K562 (cell line): Measurements from ENCODE around the gene CLEC3B. TPM values are rescaled to one million over a fixed set of nuclear protein-coding genes. Genes with fewer than 3 reads are reported as not detected.

Experiments
- ARID2 ChIP-seq: fragments of 450-650 bp; IDR thresholded peaks from 2 replicates; pipeline ENCODE4 v1.6.1; 2017; ENCODE audit warnings: antibody characterized with exemption, mild to moderate bottlenecking
- ATF6 ChIP-seq: sonication (generic); formaldehyde crosslinking; IDR thresholded peaks from 2 replicates; pipeline ENCODE4 v1.4.0; 2020; ENCODE audit warnings: mild to moderate bottlenecking, missing genetic modification reagents
- BCL6 ChIP-seq: fragments of 250-450 bp; sonication (Bioruptor Pico); IDR thresholded peaks from 2 replicates; pipeline ENCODE4 v1.4.0; 2020
- BHLHE40 ChIP-seq: IDR thresholded peaks from 2 replicates; pipeline ENCODE4 v1.6.1; 2011; ENCODE audit warnings: low read length, improper control_type of control experiment
- CHD2 ChIP-seq: IDR thresholded peaks from 2 replicates; pipeline ENCODE4 v1.6.1; 2011; ENCODE audit warnings: low read depth, low read length
- EP300 ChIP-seq: IDR thresholded peaks from 2 replicates; pipeline ENCODE4 v1.6.1; 2012; ENCODE audit warnings: low read length, improper control_type of control experiment
- ERF ChIP-seq: fragments of 450-650 bp; formaldehyde crosslinking; IDR thresholded peaks from 2 replicates; pipeline ENCODE4 v1.4.0; 2020; ENCODE audit warnings: mild to moderate bottlenecking, mixed read lengths
- FOXA1 ChIP-seq: fragments of 450-650 bp; IDR thresholded peaks from 2 replicates; pipeline ENCODE4 v1.6.1; 2016; ENCODE audit warnings: mild to moderate bottlenecking, borderline replicate concordance
- HDAC3 ChIP-seq: fragments of 450-650 bp; IDR thresholded peaks from 2 replicates; pipeline ENCODE4 v1.6.1; 2018; ENCODE audit warnings: borderline replicate concordance, mild to moderate bottlenecking, moderate library complexity; ENCODE audit not compliant: partially characterized antibody
- HNRNPK ChIP-seq: fragments of 200-400 bp; formaldehyde crosslinking; IDR thresholded peaks from one replicate; pipeline ENCODE4 v1.6.1; 2018; ENCODE audit warnings: mild to moderate bottlenecking, low read depth, low read length; ENCODE audit not compliant: poor library complexity, severe bottlenecking
- KDM5B ChIP-seq: fragments of 200-600 bp; sonication (generic); IDR thresholded peaks from 2 replicates; pipeline ENCODE4 v1.6.1; 2012; ENCODE audit warnings: low read depth, mild to moderate bottlenecking, moderate library complexity, low read length, control low read depth, inconsistent platforms; ENCODE audit not compliant: insufficient replicate concordance
- KLF10 ChIP-seq: fragments of 250-450 bp; sonication (Bioruptor Pico); IDR thresholded peaks from 2 replicates; pipeline ENCODE4 v1.6.1; 2021; ENCODE audit warnings: matching md5 sums
- MEF2A ChIP-seq: IDR thresholded peaks from 2 replicates; pipeline ENCODE4 v1.6.1; 2011; ENCODE audit warnings: low read depth, mild to moderate bottlenecking, low read length, moderate library complexity; ENCODE audit not compliant: control insufficient read depth
- NR0B1 ChIP-seq: fragments of 450-650 bp; IDR thresholded peaks from one replicate; pipeline ENCODE4 v1.6.1; 2018; ENCODE audit warnings: mild to moderate bottlenecking, moderate library complexity; ENCODE audit not compliant: partially characterized antibody
- NR3C1 ChIP-seq: sonication (generic); formaldehyde crosslinking; IDR thresholded peaks from 2 replicates; pipeline ENCODE4 v1.8.1; 2022; ENCODE audit warnings: missing genetic modification reagents
- PHB ChIP-seq: fragments of 250-450 bp; sonication (Bioruptor Pico); IDR thresholded peaks from 2 replicates; pipeline ENCODE4 v1.5.0; 2021
- PML ChIP-seq: IDR thresholded peaks from 2 replicates; pipeline ENCODE4 v1.6.1; 2012; ENCODE audit warnings: low read length, inconsistent platforms
- SIN3A ChIP-seq, 2 experiments: fragments of 150-350 bp in 1 of 2; IDR thresholded peaks; 2 replicates each; pipeline ENCODE4 v1.6.1; 2011 to 2016; ENCODE audit warnings: borderline replicate concordance in 2 of 2, low read depth in 2 of 2, low read length in 2 of 2, mild to moderate bottlenecking in 2 of 2, moderate library complexity in 2 of 2; ENCODE audit not compliant: control insufficient read depth in 1 of 2
- SMAD2 ChIP-seq: fragments of 150-350 bp; IDR thresholded peaks from 2 replicates; pipeline ENCODE4 v1.6.1; 2014; ENCODE audit warnings: low read depth, mild to moderate bottlenecking, low read length
- TEAD2 ChIP-seq: fragments of 450-650 bp; IDR thresholded peaks from 2 replicates; pipeline ENCODE4 v1.6.1; 2016; ENCODE audit warnings: missing genetic modification characterization, control low read depth, missing compliant biosample characterization
- ZFP36 ChIP-seq: fragments of 150-350 bp; IDR thresholded peaks from 2 replicates; pipeline ENCODE4 v1.6.1; 2018; ENCODE audit warnings: low read length, low read depth; ENCODE audit not compliant: partially characterized antibody
- ZKSCAN1 ChIP-seq: fragments of 150-350 bp; IDR thresholded peaks from 2 replicates; pipeline ENCODE4 v1.6.1; 2016; ENCODE audit warnings: low read depth, low read length
- ZNF717 ChIP-seq: fragments of 250-450 bp; sonication (Bioruptor Pico); IDR thresholded peaks from 2 replicates; pipeline ENCODE4 v1.5.0; 2021
- ZNF780A ChIP-seq: fragments of 250-450 bp; sonication (Bioruptor Pico); IDR thresholded peaks from 2 replicates; pipeline ENCODE4 v1.5.0; 2021; ENCODE audit warnings: mild to moderate bottlenecking
- polyA plus RNA-seq, 8 experiments: library from polyadenylated mRNA; depleted of rRNA in 4 of 8; stranded (reverse) in 5 of 8; unstranded in 3 of 8; fragments of >200 nt; fragmentation: Nextera tagmentation in 2 of 8; fragmentation: Illumina TruSeq in 1 of 8; extraction: Ambion mirVana in 2 of 8; extraction: Trizol in 1 of 8; gene quantifications; 2 replicates each; pipeline versions ENCODE4 v1.2.1 to v1.2.3, GENCODE V29; 2011 to 2014; ENCODE audit warnings: inconsistent platforms in 1 of 8, missing spikeins in 1 of 8
- total RNA-seq, 7 experiments: library from RNA; depleted of rRNA in 6 of 7; stranded (reverse); fragments of >200 nt in 6 of 7; fragmentation: Illumina TruSeq in 2 of 7; extraction: Trizol in 2 of 7; gene quantifications; 2 replicates each; pipeline versions ENCODE4 v1.2.1 to v1.2.3, GENCODE V29; 2011 to 2021; ENCODE audit warnings: low replicate concordance in 1 of 7
- TF ChIP-seq, protein P1 (sequence below): fragments of 450-650 bp; formaldehyde crosslinking; IDR thresholded peaks from 2 replicates; pipeline ENCODE4 v1.4.0; 2022; ENCODE audit warnings: missing genetic modification characterization

Gene CLEC3B
- total and polyA plus RNA-seq, 9 of the 15 experiments (the other 6 are each of a cell fraction or from before 2014, with no cell fraction given), result not detected

DNA sequence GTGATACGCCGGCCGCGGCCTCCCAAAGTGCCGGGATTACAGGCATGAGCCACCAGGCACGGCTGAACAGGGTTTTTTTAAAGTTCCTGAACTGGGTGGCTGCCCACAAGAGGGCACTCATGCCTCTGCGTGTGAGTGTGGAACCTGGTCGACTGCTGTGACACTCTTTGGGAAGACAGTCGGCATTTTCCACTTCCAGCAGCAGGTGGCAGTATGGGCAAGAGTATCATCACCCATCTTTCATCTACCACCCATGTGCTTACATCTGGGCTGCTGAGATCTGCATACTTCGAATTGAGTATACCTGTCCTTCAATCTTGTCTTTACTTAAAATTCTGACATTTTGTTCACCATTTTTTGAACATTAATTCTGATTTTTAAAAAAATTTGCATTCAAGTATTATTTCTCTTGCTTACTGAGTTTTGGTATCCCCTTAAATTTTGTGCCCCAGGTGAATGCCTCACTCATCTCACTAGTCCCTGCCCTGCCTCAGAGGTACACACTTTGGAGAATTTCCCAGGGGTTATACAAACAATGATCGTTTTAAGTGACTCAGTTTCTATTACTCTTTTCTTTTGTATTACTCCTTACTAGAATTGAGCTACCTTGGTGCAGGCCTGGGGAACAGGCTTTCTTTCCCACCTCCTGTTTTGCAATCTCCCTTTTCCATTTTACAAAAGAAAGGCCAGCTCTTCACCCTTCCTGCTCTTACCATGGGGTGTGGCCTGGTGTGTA lies 11.8 kb downstream of the CLEC3B start (continued):
- TF ChIP-seq ZNF717 (CRISPR knock-in tag), result no peak
- TF ChIP-seq SMAD2, result no peak
- TF ChIP-seq ZFP36, result peak; percentile 56
- no peak for TF ChIP-seq PML
- 0 out of 2 replicates have a peak, but pooled peaks have one; percentile 42 for TF ChIP-seq ZKSCAN1
- TF ChIP-seq BHLHE40, result peak; percentile 43
- TF ChIP-seq HNRNPK, result no peak
- TF ChIP-seq FOXA1, result no peak
- no peak for TF ChIP-seq TEAD2
- no peak for TF ChIP-seq HDAC3
- TF ChIP-seq ATF6, result no peak
- TF ChIP-seq KDM5B, result no peak
- no peak for TF ChIP-seq EP300
- TF ChIP-seq, protein P1, sequence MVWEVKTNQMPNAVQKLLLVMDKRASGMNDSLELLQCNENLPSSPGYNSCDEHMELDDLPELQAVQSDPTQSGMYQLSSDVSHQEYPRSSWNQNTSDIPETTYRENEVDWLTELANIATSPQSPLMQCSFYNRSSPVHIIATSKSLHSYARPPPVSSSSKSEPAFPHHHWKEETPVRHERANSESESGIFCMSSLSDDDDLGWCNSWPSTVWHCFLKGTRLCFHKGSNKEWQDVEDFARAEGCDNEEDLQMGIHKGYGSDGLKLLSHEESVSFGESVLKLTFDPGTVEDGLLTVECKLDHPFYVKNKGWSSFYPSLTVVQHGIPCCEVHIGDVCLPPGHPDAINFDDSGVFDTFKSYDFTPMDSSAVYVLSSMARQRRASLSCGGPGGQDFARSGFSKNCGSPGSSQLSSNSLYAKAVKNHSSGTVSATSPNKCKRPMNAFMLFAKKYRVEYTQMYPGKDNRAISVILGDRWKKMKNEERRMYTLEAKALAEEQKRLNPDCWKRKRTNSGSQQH, result no peak
- no peak for TF ChIP-seq NR3C1
- no peak for TF ChIP-seq CHD2
- no peak for TF ChIP-seq ERF
- TF ChIP-seq KLF10 (CRISPR knock-in tag), result no peak
- TF ChIP-seq BCL6 (CRISPR knock-in tag), result no peak
- TF ChIP-seq MEF2A, result no peak
- TF ChIP-seq PHB (CRISPR knock-in tag), result no peak
- no peak for TF ChIP-seq NR0B1
- peak; percentile 94 for TF ChIP-seq ARID2
- no peak for TF ChIP-seq ZNF780A (CRISPR knock-in tag)
- TF ChIP-seq SIN3A (IDR thresholded peaks at IDR 0.05; ENCODE audit: borderline replicate concordance in 2 of 2, control insufficient read depth in 1 of 2, low read depth in 2 of 2, low read length in 2 of 2), result no peak
